SH-SY5Y (cell line): ENCODE results near the gene CCT5.

ENCODE experiments used
- GATA2 ChIP-seq: IDR thresholded peaks from 2 replicates; pipeline ENCODE4 v1.6.1; 2011; ENCODE audit warnings: mild to moderate bottlenecking, low read depth, low read length
- GATA3 ChIP-seq: IDR thresholded peaks from 2 replicates; pipeline ENCODE4 v1.6.1; 2011; ENCODE audit warnings: low read depth, mild to moderate bottlenecking, low read length, moderate library complexity

DNA sequence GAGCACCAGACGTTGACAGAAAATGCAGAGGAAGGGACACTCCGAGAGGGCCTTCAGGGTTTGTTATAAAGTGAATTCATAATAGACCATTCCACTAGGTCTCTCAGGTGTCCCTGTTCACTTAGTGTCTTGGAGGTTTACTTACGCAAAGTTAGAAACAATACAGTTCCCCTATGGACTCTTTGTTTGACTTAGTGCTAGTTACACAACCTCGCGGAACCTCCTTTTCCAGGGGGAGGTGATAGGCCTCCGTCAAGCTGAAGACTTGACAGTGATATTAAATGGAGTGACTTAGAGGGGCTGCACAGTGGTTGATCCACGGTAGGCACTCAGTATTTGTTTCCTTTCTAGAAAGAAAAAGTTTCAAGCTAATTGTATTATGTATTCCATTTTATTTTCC is 1.3 kb downstream of the CCT5 start:
- TF ChIP-seq GATA3 (no peak), GATA2 (no peak)
